HepG2 (cell line): Measurements from ENCODE around the gene DPEP3. TPM values are rescaled to one million over a fixed set of nuclear protein-coding genes. Genes with fewer than 3 reads are reported as not detected.

ENCODE experiments used
- AGO2 ChIP-seq: fragments of 200-400 bp; formaldehyde crosslinking; optimal IDR thresholded peaks from 2 replicates; pipeline ENCODE3; 2017; ENCODE audit warnings: mild to moderate bottlenecking, low read depth, low read length, moderate library complexity
- AKAP8 ChIP-seq: sonication (generic); formaldehyde crosslinking; IDR thresholded peaks from 2 replicates; pipeline ENCODE4 v1.5.1; 2020; ENCODE audit warnings: mild to moderate bottlenecking, missing genetic modification reagents
- EZH2 ChIP-seq: conservative IDR thresholded peaks from 2 replicates; pipeline ENCODE4 v1.6.1; 2012; ENCODE audit warnings: mild to moderate bottlenecking, low read depth, low read length, moderate library complexity
- FIP1L1 ChIP-seq: fragments of 200-400 bp; formaldehyde crosslinking; IDR thresholded peaks from 2 replicates; pipeline ENCODE4 v1.6.1; 2018; ENCODE audit warnings: low read depth, mild to moderate bottlenecking, low read length, moderate library complexity, borderline replicate concordance; ENCODE audit not compliant: insufficient read depth
- FOXK1 ChIP-seq: sonication (generic); formaldehyde crosslinking; IDR thresholded peaks from 2 replicates; pipeline ENCODE4 v1.4.0; 2020; ENCODE audit warnings: low read depth, missing genetic modification reagents, borderline replicate concordance
- GATA4 ChIP-seq: sonication (generic); IDR thresholded peaks from 2 replicates; pipeline ENCODE4 v1.6.1; 2016; ENCODE audit warnings: antibody characterized with exemption, low read depth, borderline replicate concordance
- GMEB2 ChIP-seq: IDR thresholded peaks from 2 replicates; pipeline ENCODE4 v1.6.1; 2016; ENCODE audit warnings: missing biosample characterization, missing genetic modification reagents, low read depth
- HIC2 ChIP-seq: sonication (generic); formaldehyde crosslinking; IDR thresholded peaks from 2 replicates; pipeline ENCODE4 v1.9.0; 2022; ENCODE audit warnings: low read depth, missing genetic modification reagents
- HOXA3 ChIP-seq: sonication (generic); formaldehyde crosslinking; IDR thresholded peaks from 2 replicates; pipeline ENCODE4 v1.5.0; 2020; ENCODE audit warnings: missing genetic modification reagents
- KDM6A ChIP-seq: IDR thresholded peaks from 2 replicates; pipeline ENCODE4 v1.6.1; 2016; ENCODE audit warnings: low read depth
- MBD4 ChIP-seq: IDR thresholded peaks from 2 replicates; pipeline ENCODE4 v1.6.1; 2012; ENCODE audit warnings: low read length, inconsistent platforms, borderline replicate concordance
- PATZ1 ChIP-seq: sonication (generic); formaldehyde crosslinking; IDR thresholded peaks from 2 replicates; pipeline ENCODE4 v1.4.0; 2020; ENCODE audit warnings: missing genetic modification reagents
- PREB ChIP-seq: sonication (generic); formaldehyde crosslinking; IDR thresholded peaks from 2 replicates; pipeline ENCODE4 v1.4.0; 2020; ENCODE audit warnings: missing genetic modification reagents
- SMAD3 ChIP-seq: sonication (generic); formaldehyde crosslinking; IDR thresholded peaks from 2 replicates; pipeline ENCODE4 v1.4.0; 2020; ENCODE audit warnings: missing genetic modification reagents
- SRSF4 ChIP-seq: fragments of 200-400 bp; formaldehyde crosslinking; IDR thresholded peaks from one replicate; pipeline ENCODE4 v1.6.1; 2018; ENCODE audit warnings: mild to moderate bottlenecking, low read depth, low read length, moderate library complexity; ENCODE audit not compliant: poor library complexity, severe bottlenecking
- STAT5B ChIP-seq: sonication (generic); formaldehyde crosslinking; IDR thresholded peaks from 2 replicates; pipeline ENCODE4 v1.4.0; 2020; ENCODE audit warnings: missing genetic modification reagents
- TSC22D2 ChIP-seq: sonication (generic); formaldehyde crosslinking; IDR thresholded peaks from 2 replicates; pipeline ENCODE4 v1.5.1; 2020; ENCODE audit warnings: missing genetic modification reagents, mild to moderate bottlenecking, borderline replicate concordance
- ZFP90 ChIP-seq: sonication (generic); formaldehyde crosslinking; IDR thresholded peaks from 2 replicates; pipeline ENCODE4 v1.8.0; 2022; ENCODE audit warnings: missing genetic modification reagents, mild to moderate bottlenecking, inconsistent platforms, borderline replicate concordance
- ZNF10 ChIP-seq: sonication (generic); formaldehyde crosslinking; IDR thresholded peaks from 2 replicates; pipeline ENCODE4 v1.4.0; 2020; ENCODE audit warnings: mild to moderate bottlenecking, low read depth, missing genetic modification reagents, borderline replicate concordance
- ZNF17 ChIP-seq: sonication (generic); formaldehyde crosslinking; IDR thresholded peaks from 2 replicates; pipeline ENCODE4 v1.5.0; 2020; ENCODE audit warnings: mild to moderate bottlenecking, missing genetic modification reagents
- ZNF614 ChIP-seq: IDR thresholded peaks from 2 replicates; pipeline ENCODE4 v1.6.1; 2018; ENCODE audit warnings: missing biosample characterization, missing genetic modification reagents, inconsistent platforms, borderline replicate concordance
- ZNF629 ChIP-seq: sonication (generic); formaldehyde crosslinking; conservative IDR thresholded peaks from 2 replicates; pipeline ENCODE4 v1.5.0; 2020; ENCODE audit warnings: missing genetic modification reagents
- ZNF782 ChIP-seq: sonication (generic); formaldehyde crosslinking; IDR thresholded peaks from 2 replicates; pipeline ENCODE4 v1.4.0; 2020; ENCODE audit warnings: missing genetic modification reagents, mild to moderate bottlenecking, borderline replicate concordance
- polyA plus RNA-seq, 8 experiments: library from polyadenylated mRNA; depleted of rRNA in 3 of 8; stranded (reverse) in 7 of 8; unstranded in 1 of 8; fragments of >200 nt; fragmentation: Illumina TruSeq in 4 of 8; extraction: Trizol in 4 of 8; gene quantifications; 2 replicates each; pipeline versions ENCODE4 v1.2.1 to v1.2.3, GENCODE V29; 2011 to 2016; ENCODE audit warnings: low read depth in 4 of 8, missing spikeins in 1 of 8, mixed read lengths in 1 of 8; ENCODE audit not compliant: insufficient read depth in 1 of 8
- total RNA-seq, 5 experiments: library from RNA; depleted of rRNA; stranded (reverse); fragments of >200 nt; fragmentation: Illumina TruSeq; extraction: Trizol; gene quantifications; 2 replicates each; pipeline ENCODE4 v1.2.3, GENCODE V29; 2016; ENCODE audit warnings: low read depth in 1 of 5
- TF ChIP-seq, protein P1 (sequence below): IDR thresholded peaks from 2 replicates; pipeline ENCODE4 v1.6.1; 2016; ENCODE audit warnings: low read depth, control low read depth

DPEP3 gene
- total and polyA plus RNA-seq, 2 of the 13 experiments (the other 11 are each of a cell fraction or from before 2014, with no cell fraction given): not detected

- TF ChIP-seq PATZ1 (CRISPR knock-in tag) (peak; percentile 87), STAT5B (no peak), ZNF629 (CRISPR knock-in tag) (peak; percentile 39; the same call in 1 of the 2 replicates), ZNF17 (no peak), EZH2 (no peak), KDM6A (CRISPR knock-in tag) (peak; percentile 94), AGO2 (no peak), HIC2 (peak; percentile 89), SRSF4 (no peak), GATA4 (no peak), FOXK1 (0 out of 2 replicates have a peak, but pooled peaks have one; percentile 35), FIP1L1 (no peak; the same call in 1 of the 2 replicates), ZNF614 (CRISPR knock-in tag) (no peak; the same call in 1 of the 2 replicates), GMEB2 (CRISPR knock-in tag) (no peak), ZNF10 (CRISPR knock-in tag) (no peak), ZFP90 (CRISPR knock-in tag) (peak; percentile 54; the same call in 1 of the 2 replicates), MBD4 (no peak), TSC22D2 (CRISPR knock-in tag) (no peak; the same call in 1 of the 2 replicates), HOXA3 (CRISPR knock-in tag) (peak; percentile 65), AKAP8 (CRISPR knock-in tag) (no peak), PREB (CRISPR knock-in tag) (no peak), SMAD3 (CRISPR knock-in tag) (no peak), ZNF782 (no peak)
- TF ChIP-seq, protein P1, sequence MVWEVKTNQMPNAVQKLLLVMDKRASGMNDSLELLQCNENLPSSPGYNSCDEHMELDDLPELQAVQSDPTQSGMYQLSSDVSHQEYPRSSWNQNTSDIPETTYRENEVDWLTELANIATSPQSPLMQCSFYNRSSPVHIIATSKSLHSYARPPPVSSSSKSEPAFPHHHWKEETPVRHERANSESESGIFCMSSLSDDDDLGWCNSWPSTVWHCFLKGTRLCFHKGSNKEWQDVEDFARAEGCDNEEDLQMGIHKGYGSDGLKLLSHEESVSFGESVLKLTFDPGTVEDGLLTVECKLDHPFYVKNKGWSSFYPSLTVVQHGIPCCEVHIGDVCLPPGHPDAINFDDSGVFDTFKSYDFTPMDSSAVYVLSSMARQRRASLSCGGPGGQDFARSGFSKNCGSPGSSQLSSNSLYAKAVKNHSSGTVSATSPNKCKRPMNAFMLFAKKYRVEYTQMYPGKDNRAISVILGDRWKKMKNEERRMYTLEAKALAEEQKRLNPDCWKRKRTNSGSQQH: no peak
Measured at GRCh38 chr16:67943256-67943618, 37.1 kb downstream of the DPEP3 start (continued).
